Measurements from ENCODE around the gene PALD1. TPM values are rescaled to one million over a fixed set of nuclear protein-coding genes. Genes with fewer than 3 reads are reported as not detected.
A peak's percentile ranks its signal among the peaks of the same experiment; 100 is the strongest.

Gene PALD1
- total RNA-seq, 2 experiments from 2014 or later = 0.36 to 0.44 TPM

- CTCF ChIA-PET = no interaction called here
- TF ChIP-seq CTCF (IDR thresholded peaks at IDR 0.05) = no peak
- Histone ChIP-seq H3K4me3 (ENCODE audit: low read length) (no peak overlapping the region), H3K27me3 (ENCODE audit: control insufficient read depth in 1 of 2, insufficient read depth in 2 of 2, low read length in 2 of 2) (no peaks in the 10 kb centered on the region), H3K27ac (ENCODE audit: low read depth in 1 of 2, low read length in 2 of 2) (no peak overlapping the region), H3K36me3 (ENCODE audit: insufficient read depth, low read length) (no peaks in the 10 kb centered on the region), H3K9me3 (ENCODE audit: control insufficient read depth in 1 of 2, insufficient read depth in 1 of 2, low read length in 2 of 2) (no peaks in the 10 kb centered on the region), H3K4me1 (ENCODE audit: insufficient read depth, low read length) (peaks cover 14% of the 10 kb centered on the region)
- H3K4me3 Mint-ChIP-seq = peak overlapping the region; percentile 9
- H3K9me3 Mint-ChIP-seq = no peaks in the 10 kb centered on the region
- no peaks in the 10 kb centered on the region for H3K36me3 Mint-ChIP-seq (ENCODE audit: low read depth)
- intact Hi-C loops (cut with DNase I, micrococcal nuclease) = no loop called here
- H3K4me1 Mint-ChIP-seq (ENCODE audit: low read depth) = peaks cover 15% of the 10 kb centered on the region
- POLR2A ChIA-PET = interaction anchor here (0.7 kb wide), 1 partner anchor 14 kb away, joined by 3 read pairs; no protein-coding TSS in a partner anchor
- ATAC-seq (ENCODE audit: poor library complexity) (peak; percentile 43), DNase-seq (peak in 2 of 14 experiments; percentile 49 to 53)
- H3K27ac Mint-ChIP-seq = no peak overlapping the region
- no peaks in the 10 kb centered on the region for H3K27me3 Mint-ChIP-seq
These were observed 16.4 kb downstream of the PALD1 start for GRCh38 chr10:70494966-70495365.

GRCh38 chr10:70495691-70496261 is 17.2 kb downstream of the PALD1 start:
- Mint-ChIP-seq H3K4me3 (no peak overlapping the region), H3K36me3 (ENCODE audit: low read depth) (no peaks in the 10 kb centered on the region), H3K27ac (no peak overlapping the region), H3K9me3 (no peaks in the 10 kb centered on the region), H3K4me1 (ENCODE audit: low read depth) (peaks cover 15% of the 10 kb centered on the region), H3K27me3 (no peaks in the 10 kb centered on the region)
- Histone ChIP-seq H3K36me3 (ENCODE audit: insufficient read depth, low read length) (no peaks in the 10 kb centered on the region), H3K4me1 (ENCODE audit: insufficient read depth, low read length) (peaks cover 14% of the 10 kb centered on the region), H3K27ac (ENCODE audit: low read depth in 1 of 2, low read length in 2 of 2) (no peak overlapping the region), H3K4me3 (ENCODE audit: low read length) (no peak overlapping the region), H3K27me3 (ENCODE audit: control insufficient read depth in 1 of 2, insufficient read depth in 2 of 2, low read length in 2 of 2) (no peaks in the 10 kb centered on the region), H3K9me3 (ENCODE audit: control insufficient read depth in 1 of 2, insufficient read depth in 1 of 2, low read length in 2 of 2) (no peaks in the 10 kb centered on the region)
- ATAC-seq (ENCODE audit: poor library complexity) = no peak
- POLR2A ChIA-PET = no interaction called here
- no peak for TF ChIP-seq CTCF (IDR thresholded peaks at IDR 0.05)
- CTCF ChIA-PET = interaction anchor here (0.6 kb wide), 1 partner anchor 1219 kb away, joined by 3 read pairs; no protein-coding TSS in a partner anchor
- intact Hi-C loops (cut with DNase I, micrococcal nuclease) = no loop called here
- no peak for DNase-seq

GRCh38 chr10:70496341-70497119 is 18.0 kb downstream of the PALD1 start:
- peaks cover 15% of the 10 kb centered on the region for H3K4me1 Mint-ChIP-seq (ENCODE audit: low read depth)

More at GRCh38 chr10:70496341-70497119, 18.0 kb downstream of the PALD1 start:
- ATAC-seq (ENCODE audit: poor library complexity) (no peak), DNase-seq (no peak)
- H3K27me3 ChIP-seq (ENCODE audit: control insufficient read depth in 1 of 2, insufficient read depth in 2 of 2, low read length in 2 of 2) = no peaks in the 10 kb centered on the region
- H3K4me3 ChIP-seq (ENCODE audit: low read length) = no peak overlapping the region
- TF ChIP-seq CTCF (IDR thresholded peaks at IDR 0.05) = no peak
- H3K36me3 ChIP-seq (ENCODE audit: insufficient read depth, low read length) = no peaks in the 10 kb centered on the region
- intact Hi-C loops (cut with DNase I, micrococcal nuclease) = no loop called here
- Mint-ChIP-seq H3K27ac (no peak overlapping the region), H3K36me3 (ENCODE audit: low read depth) (no peaks in the 10 kb centered on the region), H3K9me3 (no peaks in the 10 kb centered on the region), H3K4me3 (no peak overlapping the region), H3K27me3 (no peaks in the 10 kb centered on the region)
- H3K4me1 ChIP-seq (ENCODE audit: insufficient read depth, low read length) = peaks cover 14% of the 10 kb centered on the region
- no peaks in the 10 kb centered on the region for H3K9me3 ChIP-seq (ENCODE audit: control insufficient read depth in 1 of 2, insufficient read depth in 1 of 2, low read length in 2 of 2)
- CTCF ChIA-PET = interaction anchor here (0.6 to 0.8 kb wide), 2 partner anchors 35 to 1218 kb away, joined by 3 read pairs; no protein-coding TSS in a partner anchor
- POLR2A ChIA-PET = no interaction called here
- H3K27ac ChIP-seq (ENCODE audit: low read depth in 1 of 2, low read length in 2 of 2) = no peak overlapping the region

Data from CD4-positive, alpha-beta T cell (primary cell).